K562 (cell line): ENCODE data around the gene PLPPR2. TPM values are rescaled to one million over a fixed set of nuclear protein-coding genes. Genes with fewer than 3 reads are reported as not detected.

Experiments
- AFF4 ChIP-seq: sonication (generic); formaldehyde crosslinking; IDR thresholded peaks from 2 replicates; pipeline ENCODE4 v1.8.0; 2023; ENCODE audit warnings: mild to moderate bottlenecking, missing genetic modification reagents
- ARID3A ChIP-seq: IDR thresholded peaks from 2 replicates; pipeline ENCODE4 v1.6.1; 2012; ENCODE audit warnings: low read depth, low read length, improper control_type of control experiment, borderline replicate concordance
- BHLHE40 ChIP-seq: IDR thresholded peaks from 2 replicates; pipeline ENCODE4 v1.6.1; 2011; ENCODE audit warnings: low read length, improper control_type of control experiment
- HMG20A ChIP-seq: fragments of 450-650 bp; formaldehyde crosslinking; conservative IDR thresholded peaks from 2 replicates; pipeline ENCODE4 v1.4.0; 2020; ENCODE audit warnings: mild to moderate bottlenecking, mixed read lengths
- KLF13 ChIP-seq: fragments of 450-650 bp; IDR thresholded peaks from 2 replicates; pipeline ENCODE4 v1.6.1; 2016; ENCODE audit warnings: missing genetic modification characterization, low read depth, mild to moderate bottlenecking, missing compliant biosample characterization, moderate library complexity, borderline replicate concordance
- NCOA2 ChIP-seq, 2 experiments: fragments of 450-650 bp; IDR thresholded peaks; 2 replicates each; pipeline ENCODE4 v1.6.1; 2018; ENCODE audit warnings: mild to moderate bottlenecking in 2 of 2, moderate library complexity in 1 of 2; ENCODE audit not compliant: partially characterized antibody in 2 of 2
- NONO ChIP-seq, 2 experiments: fragments of 200-400 bp in 1 of 2; fragments of 450-650 bp in 1 of 2; formaldehyde crosslinking in 1 of 2; IDR thresholded peaks; 2 replicates each; pipeline ENCODE4 v1.6.1; 2017; ENCODE audit warnings: low read depth in 2 of 2, mild to moderate bottlenecking in 2 of 2, moderate library complexity in 2 of 2, low read length in 1 of 2
- NR2C1 ChIP-seq, 2 experiments: fragments of 450-650 bp; IDR thresholded peaks; 2 replicates each; pipeline ENCODE4 v1.6.1; 2017; ENCODE audit warnings: mild to moderate bottlenecking in 2 of 2, antibody characterized with exemption in 1 of 2, inconsistent platforms in 1 of 2, missing compliant biosample characterization in 1 of 2, missing genetic modification characterization in 1 of 2
- PCBP1 ChIP-seq: fragments of 200-400 bp; formaldehyde crosslinking; IDR thresholded peaks from 2 replicates; pipeline ENCODE4 v1.6.1; 2018; ENCODE audit warnings: mild to moderate bottlenecking, low read depth, low read length; ENCODE audit not compliant: poor library complexity, severe bottlenecking
- PKNOX1 ChIP-seq: fragments of 450-650 bp; IDR thresholded peaks from 2 replicates; pipeline ENCODE4 v1.6.1; 2016
- PTTG1 ChIP-seq: fragments of 450-650 bp; IDR thresholded peaks from 2 replicates; pipeline ENCODE4 v1.6.1; 2016; ENCODE audit warnings: low read depth, mild to moderate bottlenecking, missing genetic modification characterization, missing compliant biosample characterization
- TAF15 ChIP-seq: fragments of 200-400 bp; formaldehyde crosslinking; IDR thresholded peaks from 2 replicates; pipeline ENCODE4 v1.6.1; 2017; ENCODE audit warnings: mild to moderate bottlenecking, low read depth, low read length, moderate library complexity
- TEAD2 ChIP-seq: fragments of 450-650 bp; IDR thresholded peaks from 2 replicates; pipeline ENCODE4 v1.6.1; 2016; ENCODE audit warnings: missing genetic modification characterization, control low read depth, missing compliant biosample characterization
- ZC3H8 ChIP-seq: fragments of 450-650 bp; IDR thresholded peaks from 2 replicates; pipeline ENCODE4 v1.6.1; 2017
- ZFP91 ChIP-seq: sonication (generic); formaldehyde crosslinking; IDR thresholded peaks from 2 replicates; pipeline ENCODE4 v1.8.0; 2022; ENCODE audit warnings: mild to moderate bottlenecking, missing genetic modification reagents
- polyA plus RNA-seq, 8 experiments: library from polyadenylated mRNA; depleted of rRNA in 4 of 8; stranded (reverse) in 5 of 8; unstranded in 3 of 8; fragments of >200 nt; fragmentation: Nextera tagmentation in 2 of 8; fragmentation: Illumina TruSeq in 1 of 8; extraction: Ambion mirVana in 2 of 8; extraction: Trizol in 1 of 8; gene quantifications; 2 replicates each; pipeline versions ENCODE4 v1.2.1 to v1.2.3, GENCODE V29; 2011 to 2014; ENCODE audit warnings: inconsistent platforms in 1 of 8, missing spikeins in 1 of 8
- total RNA-seq, 7 experiments: library from RNA; depleted of rRNA in 6 of 7; stranded (reverse); fragments of >200 nt in 6 of 7; fragmentation: Illumina TruSeq in 2 of 7; extraction: Trizol in 2 of 7; gene quantifications; 2 replicates each; pipeline versions ENCODE4 v1.2.1 to v1.2.3, GENCODE V29; 2011 to 2021; ENCODE audit warnings: low replicate concordance in 1 of 7

The PLPPR2 gene
- total and polyA plus RNA-seq, 9 of the 15 experiments (the other 6 are each of a cell fraction or from before 2014, with no cell fraction given): 0.49 to 15.9 (median 3.4) TPM

- TF ChIP-seq PKNOX1: no peak
- 0 out of 2 replicates have a peak, but pooled peaks have one; percentile 38 for TF ChIP-seq NR2C1 (IDR thresholded peaks at IDR 0.05)
- peak; percentile 60; the same call in 1 of the 2 replicates for TF ChIP-seq NR2C1 (tag; IDR thresholded peaks at IDR 0.05)
- peak; percentile 57; the same call in 1 of the 2 replicates for TF ChIP-seq BHLHE40
- TF ChIP-seq NONO (IDR thresholded peaks at IDR 0.05; ENCODE audit: low read depth in 2 of 2, low read length in 1 of 2): 0 out of 4 replicates have a peak, but pooled peaks of 1 of the 2 experiments have one; percentile 70
- TF ChIP-seq AFF4: peak; percentile 43; the same call in 1 of the 2 replicates
- no peak for TF ChIP-seq TAF15
- TF ChIP-seq NCOA2 (IDR thresholded peaks at IDR 0.05; ENCODE audit: partially characterized antibody in 2 of 2): no peak
- TF ChIP-seq ZC3H8: no peak
- 0 out of 2 replicates have a peak, but pooled peaks have one; percentile 9 for TF ChIP-seq ZFP91 (CRISPR knock-in tag)
- peak; percentile 60 for TF ChIP-seq KLF13 (tag)
- TF ChIP-seq TEAD2 (tag): no peak
- no peak for TF ChIP-seq ARID3A
- TF ChIP-seq PTTG1: no peak
- peak; percentile 71 for TF ChIP-seq PCBP1
- no peak for TF ChIP-seq HMG20A (CRISPR knock-in tag)
Observed at GRCh38 chr19:11382898-11383705, 27.9 kb downstream of the PLPPR2 start (continued).
